Nephron progenitor cell (in vitro differentiated cells): ENCODE measurements around the gene ZNF438.

ENCODE experiments used
- DNase-seq: peaks from one replicate; pipeline ENCODE4 v3.0.0; 2021
- H3K27ac Mint-ChIP-seq: 2 replicates; pipeline ENCODE4 v1.8.0; 2021; ENCODE audit warnings: mild to moderate bottlenecking, moderate library complexity, mixed read lengths
- H3K27me3 Mint-ChIP-seq: 2 replicates; pipeline ENCODE4 v1.8.0; 2021; ENCODE audit warnings: mild to moderate bottlenecking, low read depth, mixed read lengths; ENCODE audit not compliant: poor library complexity
- H3K36me3 Mint-ChIP-seq: 2 replicates; pipeline ENCODE4 v1.8.0; 2021; ENCODE audit warnings: low read depth, mixed read lengths
- H3K4me1 Mint-ChIP-seq: 2 replicates; pipeline ENCODE4 v1.8.0; 2021; ENCODE audit warnings: mixed read lengths
- H3K4me3 Mint-ChIP-seq: 2 replicates; pipeline ENCODE4 v1.8.0; 2021; ENCODE audit warnings: mild to moderate bottlenecking, moderate library complexity, mixed read lengths
- H3K9me3 Mint-ChIP-seq: 2 replicates; pipeline ENCODE4 v1.8.0; 2021; ENCODE audit warnings: mild to moderate bottlenecking, moderate library complexity, mixed read lengths
- TF ChIP-seq, protein P1 (sequence below): fragments of 200-600 bp; sonication (generic); IDR thresholded peaks from 2 replicates; pipeline ENCODE4 v1.5.0; 2021; ENCODE audit warnings: antibody characterized with exemption

ZNF438 gene

DNA sequence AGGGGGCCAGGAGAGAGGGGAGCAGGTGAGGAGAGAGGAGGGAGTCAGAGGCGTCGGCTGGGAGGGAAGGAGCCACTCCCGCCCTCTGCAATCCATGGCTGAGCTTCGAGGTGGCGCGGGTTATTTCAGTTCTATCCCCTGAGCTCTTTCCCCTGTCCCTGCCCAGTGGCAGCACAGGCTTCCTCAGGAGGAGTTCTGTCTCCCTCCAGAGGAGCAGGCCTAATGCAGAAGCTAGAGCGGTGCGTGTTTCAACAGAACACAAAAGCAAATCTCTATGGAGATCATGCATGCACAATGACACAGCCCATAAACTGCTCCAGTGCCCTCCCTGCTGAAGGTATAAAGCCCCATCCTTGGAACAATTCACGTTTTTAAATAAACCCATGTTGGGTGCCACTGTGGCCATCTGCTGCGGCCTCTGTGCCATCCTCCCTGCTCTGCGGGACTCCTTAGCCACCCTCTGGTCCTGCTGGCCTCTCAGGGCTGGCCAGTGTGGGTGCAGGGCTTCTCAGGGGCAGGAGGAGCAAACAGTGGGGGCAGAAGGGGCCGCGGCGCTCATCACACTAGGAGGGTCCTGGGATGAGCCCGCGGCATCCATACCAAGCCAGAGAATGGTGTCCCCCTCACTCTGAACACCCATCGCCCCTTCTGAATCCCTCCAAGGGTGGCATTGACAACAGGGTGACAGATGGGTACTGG, 209.5 kb downstream of the ZNF438 start:
- Mint-ChIP-seq H3K4me1 (peaks cover 62% of the 10 kb centered on the region), H3K4me3 (no peak overlapping the region), H3K27me3 (peaks cover 19% of the 10 kb centered on the region)

DNA sequence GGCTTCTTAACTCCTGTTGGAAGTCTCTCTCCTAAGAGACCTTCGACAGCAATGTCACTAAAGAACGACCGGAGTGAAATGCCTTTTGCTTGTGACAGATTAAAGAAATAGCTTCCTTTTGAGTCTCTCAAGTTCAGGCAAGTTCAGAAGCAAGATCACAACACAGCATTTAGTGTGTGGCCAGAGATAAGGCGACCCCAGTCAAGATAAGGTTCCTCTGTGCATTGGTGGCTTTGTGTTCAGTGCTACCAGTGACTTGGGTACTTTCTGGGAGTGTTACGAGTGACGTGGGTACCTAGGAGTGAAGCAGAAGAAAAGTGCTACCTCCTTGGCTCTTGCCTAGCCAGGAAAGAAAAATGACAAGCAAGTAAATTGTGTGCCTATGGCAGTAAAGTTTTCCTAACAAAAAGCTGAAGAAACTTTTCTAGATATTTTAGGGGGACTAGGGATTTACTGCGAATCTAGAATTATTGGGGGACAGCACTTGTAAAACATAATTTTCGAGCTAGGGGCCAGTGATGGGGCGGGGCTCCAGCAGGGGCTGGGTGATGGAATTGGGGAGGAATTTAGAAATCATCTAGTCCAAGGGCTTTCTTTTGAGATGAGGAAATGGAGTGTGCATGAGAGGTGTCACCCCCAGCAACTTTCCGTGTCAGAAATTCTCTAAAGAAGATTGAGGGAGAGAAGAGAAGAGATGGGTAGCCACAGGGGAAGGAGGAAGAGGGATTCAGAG, 210.2 kb downstream of the ZNF438 start:
- no peak overlapping the region for H3K4me3 Mint-ChIP-seq
- H3K36me3 Mint-ChIP-seq = no peaks in the 10 kb centered on the region
- no peak overlapping the region for H3K27ac Mint-ChIP-seq
- H3K4me1 Mint-ChIP-seq = peaks cover 70% of the 10 kb centered on the region
- no peaks in the 10 kb centered on the region for H3K9me3 Mint-ChIP-seq
- TF ChIP-seq, protein P1, sequence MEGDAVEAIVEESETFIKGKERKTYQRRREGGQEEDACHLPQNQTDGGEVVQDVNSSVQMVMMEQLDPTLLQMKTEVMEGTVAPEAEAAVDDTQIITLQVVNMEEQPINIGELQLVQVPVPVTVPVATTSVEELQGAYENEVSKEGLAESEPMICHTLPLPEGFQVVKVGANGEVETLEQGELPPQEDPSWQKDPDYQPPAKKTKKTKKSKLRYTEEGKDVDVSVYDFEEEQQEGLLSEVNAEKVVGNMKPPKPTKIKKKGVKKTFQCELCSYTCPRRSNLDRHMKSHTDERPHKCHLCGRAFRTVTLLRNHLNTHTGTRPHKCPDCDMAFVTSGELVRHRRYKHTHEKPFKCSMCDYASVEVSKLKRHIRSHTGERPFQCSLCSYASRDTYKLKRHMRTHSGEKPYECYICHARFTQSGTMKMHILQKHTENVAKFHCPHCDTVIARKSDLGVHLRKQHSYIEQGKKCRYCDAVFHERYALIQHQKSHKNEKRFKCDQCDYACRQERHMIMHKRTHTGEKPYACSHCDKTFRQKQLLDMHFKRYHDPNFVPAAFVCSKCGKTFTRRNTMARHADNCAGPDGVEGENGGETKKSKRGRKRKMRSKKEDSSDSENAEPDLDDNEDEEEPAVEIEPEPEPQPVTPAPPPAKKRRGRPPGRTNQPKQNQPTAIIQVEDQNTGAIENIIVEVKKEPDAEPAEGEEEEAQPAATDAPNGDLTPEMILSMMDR = no peak
- H3K27me3 Mint-ChIP-seq = peaks cover 19% of the 10 kb centered on the region
- DNase-seq = no peak

More for the DNA sequence above, 209.5 kb downstream of the ZNF438 start:
- no peak overlapping the region for H3K27ac Mint-ChIP-seq
- no peaks in the 10 kb centered on the region for H3K36me3 Mint-ChIP-seq
- DNase-seq = no peak
- H3K9me3 Mint-ChIP-seq = no peaks in the 10 kb centered on the region
- TF ChIP-seq, protein P1 = no peak

DNA sequence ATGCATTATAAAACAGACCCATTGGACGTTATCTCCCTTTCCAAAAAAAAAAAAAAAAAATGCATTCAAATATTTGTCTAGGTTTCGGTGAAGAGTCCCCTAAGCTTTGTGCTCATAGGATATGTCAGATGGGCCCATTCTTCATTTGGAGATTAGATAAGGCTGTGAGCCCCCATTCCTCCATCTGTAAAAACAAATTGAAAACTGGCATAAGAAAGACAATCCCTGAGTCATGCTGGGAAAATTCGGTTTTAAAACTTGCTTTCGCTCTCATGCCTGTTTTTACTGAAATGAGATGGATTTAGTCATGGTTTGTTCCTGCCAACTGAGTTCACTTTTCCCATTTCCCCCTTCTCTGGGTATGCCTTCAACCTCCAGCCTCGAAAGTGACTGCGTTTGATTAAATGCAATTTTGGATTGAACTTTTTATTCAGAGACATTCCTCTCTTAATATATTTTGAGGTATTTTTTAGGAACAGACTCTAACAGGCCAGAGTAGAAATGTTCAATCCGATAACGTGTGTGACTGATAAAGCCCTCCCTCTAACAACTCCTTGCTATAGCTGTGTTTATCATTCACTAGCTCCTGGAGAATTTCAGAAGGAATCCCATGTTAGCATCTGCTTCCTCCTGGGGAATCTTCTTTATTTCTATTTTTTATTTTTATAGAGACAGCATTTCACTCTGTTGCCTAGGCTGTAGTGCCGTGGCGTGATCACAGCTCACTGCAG, 211.2 kb downstream of the ZNF438 start:
- no peak for DNase-seq
- H3K27ac Mint-ChIP-seq = no peak overlapping the region
- H3K4me1 Mint-ChIP-seq = peaks cover 80% of the 10 kb centered on the region
- H3K27me3 Mint-ChIP-seq = peaks cover 19% of the 10 kb centered on the region
- no peaks in the 10 kb centered on the region for H3K36me3 Mint-ChIP-seq
- H3K9me3 Mint-ChIP-seq = no peaks in the 10 kb centered on the region
- TF ChIP-seq, protein P1 = no peak
- H3K4me3 Mint-ChIP-seq = no peak overlapping the region

DNA sequence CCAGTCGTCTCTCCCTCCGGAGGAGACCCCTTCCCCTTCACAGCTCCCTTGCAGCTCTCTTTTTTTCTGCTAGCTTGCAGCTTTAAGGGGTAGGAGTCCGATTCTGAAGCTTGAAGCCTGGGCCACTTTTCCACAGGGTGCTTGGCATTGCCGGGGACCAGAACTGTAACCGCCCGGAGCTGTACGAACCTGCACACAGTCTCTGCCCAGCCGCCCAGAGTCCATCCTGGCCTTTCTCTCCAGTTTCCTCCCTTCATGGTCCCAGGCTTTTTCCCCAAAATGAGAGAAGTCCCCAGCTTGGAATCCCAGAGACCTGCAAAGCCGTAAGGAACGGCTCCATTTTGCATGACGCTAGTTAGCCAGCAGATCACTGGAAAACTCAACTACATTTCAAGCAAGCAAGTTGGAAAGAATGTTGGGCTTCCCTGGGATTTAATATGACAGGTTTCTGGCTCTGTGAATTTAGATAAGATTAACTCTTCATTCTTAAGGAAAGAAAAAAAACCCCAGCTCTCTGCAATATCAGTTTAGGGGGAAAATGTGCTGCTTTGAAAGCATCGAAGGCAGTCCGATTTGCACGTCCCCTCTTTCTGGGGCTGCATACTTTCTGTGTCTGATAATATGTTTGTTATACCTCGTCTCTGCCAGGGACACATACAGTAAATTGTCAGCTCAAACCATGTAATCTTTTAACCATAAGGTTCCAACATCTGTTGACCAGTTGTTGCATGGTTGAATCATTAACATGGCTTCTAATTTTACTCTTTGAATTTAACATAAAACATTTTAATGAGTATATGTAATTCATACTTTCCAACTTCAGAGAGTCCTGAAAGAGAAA, 212.1 kb downstream of the ZNF438 start:
- no peak for DNase-seq
- Mint-ChIP-seq H3K36me3 (no peaks in the 10 kb centered on the region), H3K4me3 (no peak overlapping the region), H3K4me1 (peaks cover 86% of the 10 kb centered on the region), H3K27ac (no peak overlapping the region), H3K9me3 (no peaks in the 10 kb centered on the region), H3K27me3 (peaks cover 19% of the 10 kb centered on the region)
- TF ChIP-seq, protein P1 = no peak

DNA sequence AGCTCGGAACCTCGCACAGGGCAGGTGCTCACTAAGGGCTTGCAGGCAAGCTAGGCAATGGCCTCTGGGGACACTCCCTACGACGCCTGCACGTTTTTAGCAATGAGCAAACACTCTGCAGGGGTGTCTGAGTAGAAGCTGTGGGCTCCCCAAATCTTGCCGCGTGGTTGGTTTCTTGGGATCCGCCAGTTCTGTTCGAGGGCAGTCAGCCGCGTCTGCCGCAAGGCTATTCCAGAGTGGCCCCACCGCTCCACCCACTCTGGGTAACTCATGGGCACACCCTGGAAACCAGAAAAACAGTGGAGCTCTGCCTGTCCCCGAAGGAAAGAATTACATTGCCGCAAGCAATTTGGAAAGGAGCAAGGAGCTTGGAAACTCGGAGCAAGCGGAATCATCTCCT, 212.8 kb downstream of the ZNF438 start:
- no peak overlapping the region for H3K27ac Mint-ChIP-seq
- H3K4me3 Mint-ChIP-seq = no peak overlapping the region
- TF ChIP-seq, protein P1 = no peak
- H3K9me3 Mint-ChIP-seq = no peaks in the 10 kb centered on the region
- peaks cover 13% of the 10 kb centered on the region for H3K27me3 Mint-ChIP-seq
- no peak for DNase-seq
- H3K4me1 Mint-ChIP-seq = peaks cover 91% of the 10 kb centered on the region
- no peaks in the 10 kb centered on the region for H3K36me3 Mint-ChIP-seq
